ENCODE measurements around the gene DYDC1. TPM values are rescaled to one million over a fixed set of nuclear protein-coding genes. Genes with fewer than 3 reads are reported as not detected.

Gene DYDC1
- total and polyA plus RNA-seq, 2 donors (not counting 3 experiments of a cell fraction or from before 2014, with no cell fraction given): not detected

DNA sequence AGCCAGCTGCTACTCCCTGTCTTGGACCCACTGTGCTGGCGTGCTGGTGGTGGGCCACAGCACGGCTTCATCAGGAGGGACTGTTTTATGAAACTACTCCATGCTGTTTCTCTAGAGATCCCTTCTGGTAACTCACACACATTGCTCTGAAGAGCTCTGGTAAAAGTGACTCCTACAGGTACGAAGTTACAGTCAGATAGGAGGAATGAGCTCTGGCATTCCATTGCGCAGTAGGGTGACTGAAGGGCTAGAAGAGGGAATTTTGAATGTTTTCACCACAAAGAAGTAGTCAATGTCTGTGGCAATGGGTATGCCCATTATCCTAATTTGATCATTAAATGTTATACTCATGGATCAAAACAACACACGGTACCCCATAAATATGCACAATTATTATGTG is 67.7 kb downstream of the DYDC1 start:
- H3K9ac ChIP-seq (replicated peaks; ENCODE audit: extremely low read depth, insufficient read depth, low read length): no peak overlapping the region
- TF ChIP-seq EZH2 (IDR thresholded peaks at IDR 0.05; ENCODE audit: borderline replicate concordance, low read depth, low read length, severe bottlenecking): no peak
- TF ChIP-seq GATA2 (IDR thresholded peaks at IDR 0.05; ENCODE audit: insufficient read depth, insufficient read length, low read depth, low read length): no peak
- no peak for TF ChIP-seq MYC (IDR thresholded peaks at IDR 0.05; ENCODE audit: low read depth, low read length)
- no peak for TF ChIP-seq JUN (IDR thresholded peaks at IDR 0.05; ENCODE audit: borderline replicate concordance, insufficient read depth, insufficient read length, low read depth)
- TF ChIP-seq, protein P1, sequence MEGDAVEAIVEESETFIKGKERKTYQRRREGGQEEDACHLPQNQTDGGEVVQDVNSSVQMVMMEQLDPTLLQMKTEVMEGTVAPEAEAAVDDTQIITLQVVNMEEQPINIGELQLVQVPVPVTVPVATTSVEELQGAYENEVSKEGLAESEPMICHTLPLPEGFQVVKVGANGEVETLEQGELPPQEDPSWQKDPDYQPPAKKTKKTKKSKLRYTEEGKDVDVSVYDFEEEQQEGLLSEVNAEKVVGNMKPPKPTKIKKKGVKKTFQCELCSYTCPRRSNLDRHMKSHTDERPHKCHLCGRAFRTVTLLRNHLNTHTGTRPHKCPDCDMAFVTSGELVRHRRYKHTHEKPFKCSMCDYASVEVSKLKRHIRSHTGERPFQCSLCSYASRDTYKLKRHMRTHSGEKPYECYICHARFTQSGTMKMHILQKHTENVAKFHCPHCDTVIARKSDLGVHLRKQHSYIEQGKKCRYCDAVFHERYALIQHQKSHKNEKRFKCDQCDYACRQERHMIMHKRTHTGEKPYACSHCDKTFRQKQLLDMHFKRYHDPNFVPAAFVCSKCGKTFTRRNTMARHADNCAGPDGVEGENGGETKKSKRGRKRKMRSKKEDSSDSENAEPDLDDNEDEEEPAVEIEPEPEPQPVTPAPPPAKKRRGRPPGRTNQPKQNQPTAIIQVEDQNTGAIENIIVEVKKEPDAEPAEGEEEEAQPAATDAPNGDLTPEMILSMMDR (IDR thresholded peaks at IDR 0.05; ENCODE audit: extremely low read depth in 1 of 2, insufficient read depth in 1 of 2, low read depth in 1 of 2, low read length in 2 of 2): no peak
- TF ChIP-seq POLR2AphosphoS5 (IDR thresholded peaks at IDR 0.05; ENCODE audit: insufficient read depth, low read depth, low read length): no peak
- TF ChIP-seq, protein P2, sequence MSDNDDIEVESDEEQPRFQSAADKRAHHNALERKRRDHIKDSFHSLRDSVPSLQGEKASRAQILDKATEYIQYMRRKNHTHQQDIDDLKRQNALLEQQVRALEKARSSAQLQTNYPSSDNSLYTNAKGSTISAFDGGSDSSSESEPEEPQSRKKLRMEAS (IDR thresholded peaks at IDR 0.05; ENCODE audit: insufficient read depth, insufficient read length): no peak
- no peak for TF ChIP-seq FOS (IDR thresholded peaks at IDR 0.05; ENCODE audit: borderline replicate concordance, insufficient read depth, low read length)
- no peak for TF ChIP-seq POLR2A (IDR thresholded peaks at IDR 0.05; ENCODE audit: low read depth, low read length)
- H3K27ac ChIP-seq (ENCODE audit: insufficient read depth, low read depth, low read length): no peak overlapping the region
- H3K36me3 ChIP-seq (ENCODE audit: control insufficient read depth in 2 of 2, extremely low read depth in 1 of 2, insufficient read depth in 2 of 2, low read length in 2 of 2): no peaks in the 10 kb centered on the region
- no peaks in the 10 kb centered on the region for H3K79me2 ChIP-seq (ENCODE audit: control insufficient read depth, insufficient read depth, low read length)
- no peak overlapping the region for H2AFZ ChIP-seq (ENCODE audit: low read depth, low read length)
- H3K4me3 ChIP-seq (replicated peaks in 1 of 3; ENCODE audit: insufficient read depth in 1 of 3, low read depth in 1 of 3, low read length in 3 of 3): no peak overlapping the region
- no peak for DNase-seq (ENCODE audit: low read depth, low spot score)
- POLR2A ChIA-PET: no interaction called here
- CTCF ChIA-PET: no interaction called here
- H3K27me3 ChIP-seq (ENCODE audit: control insufficient read depth in 2 of 2, insufficient read depth in 2 of 2, low read length in 2 of 2): peaks cover 0 to 2% of the 10 kb centered on the region in 2 experiments
- no peak for FAIRE-seq
- H4K20me1 ChIP-seq (replicated peaks; ENCODE audit: control insufficient read depth, extremely low read depth, insufficient read depth, low read length): no peaks in the 10 kb centered on the region
- no peaks in the 10 kb centered on the region for H3K9me3 ChIP-seq (replicated peaks; ENCODE audit: control insufficient read depth, insufficient read depth, low read length)
- H3K9me1 ChIP-seq (replicated peaks; ENCODE audit: control insufficient read depth, extremely low read depth, insufficient read depth, low read length): no peaks in the 10 kb centered on the region
- BruUV-seq (replicated peaks): no TSS peak
- no peaks in the 10 kb centered on the region for H3K4me1 ChIP-seq (ENCODE audit: control insufficient read depth, extremely low read depth, insufficient read depth, low read length)
- intact Hi-C loops (cut with micrococcal nuclease) (no loop called here), dilution Hi-C loops (cut with MboI; ENCODE audit: extremely low pct_ligation_motif_present, low sequenced_read_pairs) (no loop called here)
- no peak overlapping the region for H3K4me2 ChIP-seq (ENCODE audit: insufficient read depth, low read length)

Other genes starting within 250 kb of the DYDC1 start
- 1.7 and 2.1 TPM in 2 replicates for gene PLAC9, start 224.0 kb downstream of the DYDC1 start, total RNA-seq
- gene PLAC9, start 224.0 kb downstream of the DYDC1 start, polyA plus RNA-seq: 2.0 and 3.6 TPM in 2 replicates
- gene ANXA11, start 151.2 kb downstream of the DYDC1 start, total RNA-seq: 122 and 143 TPM in 2 replicates
- gene ANXA11, start 151.2 kb downstream of the DYDC1 start, polyA plus RNA-seq: 59.2 and 68.0 TPM in 2 replicates
- gene MAT1A, start 67.1 kb downstream of the DYDC1 start, total RNA-seq: not detected in 2 replicates
- gene MAT1A, start 67.1 kb downstream of the DYDC1 start, polyA plus RNA-seq: not detected in 2 replicates
- gene DYDC2, start within 50 bp of the DYDC1 start, total RNA-seq: not detected in 2 replicates
- gene DYDC2, start within 50 bp of the DYDC1 start, polyA plus RNA-seq: not detected in 2 replicates
- gene PRXL2A, start 51.8 kb upstream of the DYDC1 start, total RNA-seq: 290 and 321 TPM in 2 replicates
- gene PRXL2A, start 51.8 kb upstream of the DYDC1 start, polyA plus RNA-seq: 68.1 and 113 TPM in 2 replicates
- 237 and 242 TPM in 2 replicates for gene TSPAN14, start 97.6 kb upstream of the DYDC1 start, total RNA-seq
- 210 and 211 TPM in 2 replicates for gene TSPAN14, start 97.6 kb upstream of the DYDC1 start, polyA plus RNA-seq
- gene SH2D4B, start 181.1 kb upstream of the DYDC1 start, total RNA-seq: not detected in 2 replicates
- not detected in 2 replicates for gene SH2D4B, start 181.1 kb upstream of the DYDC1 start, polyA plus RNA-seq

Measured in endothelial cell of umbilical vein (primary cell).